Measurements from ENCODE around the gene C19orf73. TPM values are rescaled to one million over a fixed set of nuclear protein-coding genes. Genes with fewer than 3 reads are reported as not detected.

C19orf73 gene
- total RNA-seq, 1 donor from 2014 or later: not detected

DNA sequence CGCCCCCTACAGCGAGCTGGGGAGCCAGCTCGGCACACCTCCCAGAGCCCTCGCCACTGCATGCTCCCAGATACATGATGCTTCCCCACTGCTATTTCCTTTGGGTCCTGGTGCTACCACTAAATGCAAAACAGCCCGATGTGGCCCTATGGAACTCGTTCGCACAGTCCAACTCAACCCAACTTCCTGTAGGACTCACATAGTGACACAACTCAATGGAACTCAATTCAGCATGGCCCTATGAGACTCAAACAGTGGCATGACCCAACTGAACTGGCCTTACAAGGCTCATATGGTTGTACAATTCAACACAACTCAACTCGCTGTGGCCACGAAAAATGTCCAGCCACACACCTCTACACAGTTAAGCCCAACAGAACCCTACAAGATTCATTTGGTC lies 49.9 kb downstream of the C19orf73 start:
- Histone ChIP-seq H3K27me3 (peaks cover 6% of the 10 kb centered on the region), H3K36me3 (no peaks in the 10 kb centered on the region), H3K27ac (no peak overlapping the region), H3K9me3 (no peaks in the 10 kb centered on the region), H3K4me1 (peaks cover 6% of the 10 kb centered on the region), H3K4me3 (no peak overlapping the region)
- DNase-seq (ENCODE audit: extremely low spot score in 2 of 2): no peak
- no peak for TF ChIP-seq POLR2A (IDR thresholded peaks at IDR 0.05)
- intact Hi-C loops (cut with DNase I): no loop called here

Small RNAs within 50 kb of the gene (small RNA-seq; reads per million reads assigned to genes)
- not detected for gene RN7SL708P

Other genes with a start within 250 kb of the C19orf73 start
- gene PPP1R15A, start 246.7 kb downstream of the C19orf73 start, total RNA-seq: 52.1 TPM
- not detected for gene TULP2, start 220.4 kb downstream of the C19orf73 start, total RNA-seq
- gene NUCB1, start 218.8 kb downstream of the C19orf73 start, total RNA-seq: 151 TPM
- not detected for gene DHDH, start 185.4 kb downstream of the C19orf73 start, total RNA-seq
- gene BAX, start 164.3 kb downstream of the C19orf73 start, total RNA-seq: 52.3 TPM
- gene FTL, start 153.8 kb downstream of the C19orf73 start, total RNA-seq: 4,380 TPM
- 32.2 TPM for gene GYS1, start 125.8 kb downstream of the C19orf73 start, total RNA-seq
- gene RUVBL2, start 125.3 kb downstream of the C19orf73 start, total RNA-seq: 100 TPM
- not detected for gene LHB, start 102.1 kb downstream of the C19orf73 start, total RNA-seq
- gene CGB3, start 94.8 kb downstream of the C19orf73 start, total RNA-seq: not detected
- not detected for gene CGB2, start 87.3 kb downstream of the C19orf73 start, total RNA-seq
- gene CGB1, start 82.2 kb downstream of the C19orf73 start, total RNA-seq: not detected
- not detected for gene CGB5, start 75.3 kb downstream of the C19orf73 start, total RNA-seq
- not detected for gene CGB8, start 70.0 kb downstream of the C19orf73 start, total RNA-seq
- 0.98 TPM for gene CGB7, start 61.4 kb downstream of the C19orf73 start, total RNA-seq
- 6.1 TPM for gene NTF4, start 54.3 kb downstream of the C19orf73 start, total RNA-seq
- gene KCNA7, start 46.4 kb downstream of the C19orf73 start, total RNA-seq: not detected
- gene SNRNP70, start 33.7 kb downstream of the C19orf73 start, total RNA-seq: 380 TPM
- 23.8 TPM for gene LIN7B, start 4.8 kb downstream of the C19orf73 start, total RNA-seq
- gene PPFIA3, start 401 bp upstream of the C19orf73 start, total RNA-seq: 4.7 TPM
- 0.25 TPM for gene HRC, start 36.3 kb upstream of the C19orf73 start, total RNA-seq
- 22.8 TPM for gene TRPM4, start 38.6 kb upstream of the C19orf73 start, total RNA-seq
- 2.5 TPM for gene SLC6A16, start 206.0 kb upstream of the C19orf73 start, total RNA-seq
- 22.1 TPM for gene CD37, start 216.3 kb upstream of the C19orf73 start, total RNA-seq
- gene TEAD2, start 243.3 kb upstream of the C19orf73 start, total RNA-seq: 20.4 TPM
- gene DKKL1, start 244.7 kb upstream of the C19orf73 start, total RNA-seq: not detected